ENCODE data around the gene MYH14.
"Not testable (repeated sequence)": the region's sequence is repeated elsewhere in the genome, so short reads cannot be mapped to it uniquely, and the experiment has no call there.

Gene MYH14

GRCh38 chr19:50226536-50226935 lies 23.1 kb downstream of the MYH14 start:
- H3K4me3 Mint-ChIP-seq, result no peak overlapping the region
- no peaks in the 10 kb centered on the region for H3K4me1 Mint-ChIP-seq (ENCODE audit: low read depth)
- no peaks in the 10 kb centered on the region for H3K27me3 Mint-ChIP-seq (ENCODE audit: low read depth)
- no peaks in the 10 kb centered on the region for H3K36me3 Mint-ChIP-seq (ENCODE audit: low read depth)
- H3K27ac Mint-ChIP-seq, result no peak overlapping the region
- H3K9me3 Mint-ChIP-seq, result peaks cover 9% of the 10 kb centered on the region

GRCh38 chr19:50228153-50228552 lies 24.7 kb downstream of the MYH14 start:
- not testable (repeated sequence) for H3K27ac Mint-ChIP-seq; H3K27me3 Mint-ChIP-seq (ENCODE audit: low read depth)

GRCh38 chr19:50230379-50231351 lies 27.2 kb downstream of the MYH14 start:
- no peaks in the 10 kb centered on the region for H3K4me1 Mint-ChIP-seq (ENCODE audit: low read depth)
- no peak overlapping the region for H3K27ac Mint-ChIP-seq
- no peaks in the 10 kb centered on the region for H3K9me3 Mint-ChIP-seq
- H3K36me3 Mint-ChIP-seq (ENCODE audit: low read depth), result no peaks in the 10 kb centered on the region
- H3K27me3 Mint-ChIP-seq (ENCODE audit: low read depth), result no peaks in the 10 kb centered on the region
- H3K4me3 Mint-ChIP-seq, result no peak overlapping the region

More at GRCh38 chr19:50228153-50228552, 24.7 kb downstream of the MYH14 start:
- H3K36me3 Mint-ChIP-seq (ENCODE audit: low read depth); H3K4me1 Mint-ChIP-seq (ENCODE audit: low read depth); H3K4me3 Mint-ChIP-seq; H3K9me3 Mint-ChIP-seq: not testable (repeated sequence)

GRCh38 chr19:50231417-50231816 lies 28.0 kb downstream of the MYH14 start:
- not testable (repeated sequence) for H3K27ac Mint-ChIP-seq; H3K36me3 Mint-ChIP-seq (ENCODE audit: low read depth); H3K27me3 Mint-ChIP-seq (ENCODE audit: low read depth); H3K4me1 Mint-ChIP-seq (ENCODE audit: low read depth); H3K9me3 Mint-ChIP-seq; H3K4me3 Mint-ChIP-seq

- Mint-ChIP-seq H3K9me3 (no peaks in the 10 kb centered on the region), H3K4me3 (no peak overlapping the region), H3K4me1 (ENCODE audit: low read depth) (no peaks in the 10 kb centered on the region), H3K27me3 (ENCODE audit: low read depth) (no peaks in the 10 kb centered on the region), H3K27ac (no peak overlapping the region), H3K36me3 (ENCODE audit: low read depth) (no peaks in the 10 kb centered on the region)
Measured at GRCh38 chr19:50231821-50232220, 28.4 kb downstream of the MYH14 start.

- no peaks in the 10 kb centered on the region for H3K9me3 Mint-ChIP-seq
- H3K4me3 Mint-ChIP-seq, result no peak overlapping the region
- H3K4me1 Mint-ChIP-seq (ENCODE audit: low read depth), result no peaks in the 10 kb centered on the region
- no peak overlapping the region for H3K27ac Mint-ChIP-seq
- no peaks in the 10 kb centered on the region for H3K27me3 Mint-ChIP-seq (ENCODE audit: low read depth)
- H3K36me3 Mint-ChIP-seq (ENCODE audit: low read depth), result no peaks in the 10 kb centered on the region
Measured at GRCh38 chr19:50232600-50232999, 29.2 kb downstream of the MYH14 start.

- Mint-ChIP-seq H3K4me3 (no peak overlapping the region), H3K4me1 (ENCODE audit: low read depth) (no peaks in the 10 kb centered on the region), H3K36me3 (ENCODE audit: low read depth) (no peaks in the 10 kb centered on the region), H3K9me3 (no peaks in the 10 kb centered on the region), H3K27ac (no peak overlapping the region), H3K27me3 (ENCODE audit: low read depth) (no peaks in the 10 kb centered on the region)
Measured at GRCh38 chr19:50233308-50233910, 30.0 kb downstream of the MYH14 start.

- H3K27ac Mint-ChIP-seq; H3K27me3 Mint-ChIP-seq (ENCODE audit: low read depth); H3K36me3 Mint-ChIP-seq (ENCODE audit: low read depth); H3K4me3 Mint-ChIP-seq; H3K9me3 Mint-ChIP-seq; H3K4me1 Mint-ChIP-seq (ENCODE audit: low read depth): not testable (repeated sequence)
Measured at GRCh38 chr19:50237493-50237892, 34.1 kb downstream of the MYH14 start.

- Mint-ChIP-seq H3K36me3 (ENCODE audit: low read depth) (no peaks in the 10 kb centered on the region), H3K4me3 (no peak overlapping the region), H3K27ac (no peak overlapping the region), H3K9me3 (no peaks in the 10 kb centered on the region), H3K27me3 (ENCODE audit: low read depth) (no peaks in the 10 kb centered on the region), H3K4me1 (ENCODE audit: low read depth) (no peaks in the 10 kb centered on the region)
Measured at GRCh38 chr19:50238043-50238442, 34.6 kb downstream of the MYH14 start.

- H3K27ac Mint-ChIP-seq, result no peak overlapping the region
Measured at GRCh38 chr19:50239921-50240590, 36.6 kb downstream of the MYH14 start.

GRCh38 chr19:50242581-50242980 lies 39.2 kb downstream of the MYH14 start:
- H3K4me3 Mint-ChIP-seq, result no peak overlapping the region
- no peaks in the 10 kb centered on the region for H3K36me3 Mint-ChIP-seq (ENCODE audit: low read depth)
- H3K27ac Mint-ChIP-seq, result no peak overlapping the region
- no peaks in the 10 kb centered on the region for H3K9me3 Mint-ChIP-seq
- no peaks in the 10 kb centered on the region for H3K27me3 Mint-ChIP-seq (ENCODE audit: low read depth)
- H3K4me1 Mint-ChIP-seq (ENCODE audit: low read depth), result no peaks in the 10 kb centered on the region

More at GRCh38 chr19:50239921-50240590, 36.6 kb downstream of the MYH14 start:
- Mint-ChIP-seq H3K27me3 (ENCODE audit: low read depth) (no peaks in the 10 kb centered on the region), H3K36me3 (ENCODE audit: low read depth) (no peaks in the 10 kb centered on the region), H3K4me1 (ENCODE audit: low read depth) (no peaks in the 10 kb centered on the region), H3K4me3 (no peak overlapping the region), H3K9me3 (no peaks in the 10 kb centered on the region)

GRCh38 chr19:50244695-50245094 lies 41.3 kb downstream of the MYH14 start:
- Mint-ChIP-seq H3K27ac (no peak overlapping the region), H3K36me3 (ENCODE audit: low read depth) (no peaks in the 10 kb centered on the region), H3K4me1 (ENCODE audit: low read depth) (no peaks in the 10 kb centered on the region), H3K4me3 (no peak overlapping the region), H3K9me3 (no peaks in the 10 kb centered on the region), H3K27me3 (ENCODE audit: low read depth) (no peaks in the 10 kb centered on the region)

- Mint-ChIP-seq H3K27me3 (ENCODE audit: low read depth) (no peaks in the 10 kb centered on the region), H3K4me3 (no peak overlapping the region), H3K27ac (no peak overlapping the region), H3K9me3 (peaks cover 13% of the 10 kb centered on the region), H3K4me1 (ENCODE audit: low read depth) (no peaks in the 10 kb centered on the region), H3K36me3 (ENCODE audit: low read depth) (no peaks in the 10 kb centered on the region)
Measured at GRCh38 chr19:50248413-50248812, 45.0 kb downstream of the MYH14 start.

- Mint-ChIP-seq H3K27me3 (ENCODE audit: low read depth) (no peaks in the 10 kb centered on the region), H3K9me3 (peaks cover 15% of the 10 kb centered on the region), H3K4me3 (no peak overlapping the region), H3K36me3 (ENCODE audit: low read depth) (no peaks in the 10 kb centered on the region), H3K27ac (no peak overlapping the region), H3K4me1 (ENCODE audit: low read depth) (no peaks in the 10 kb centered on the region)
Measured at GRCh38 chr19:50248826-50249225, 45.4 kb downstream of the MYH14 start.

- H3K27ac Mint-ChIP-seq, result no peak overlapping the region
- H3K4me3 Mint-ChIP-seq, result no peak overlapping the region
- H3K27me3 Mint-ChIP-seq (ENCODE audit: low read depth), result no peaks in the 10 kb centered on the region
- peaks cover 22% of the 10 kb centered on the region for H3K9me3 Mint-ChIP-seq
- H3K36me3 Mint-ChIP-seq (ENCODE audit: low read depth), result no peaks in the 10 kb centered on the region
- H3K4me1 Mint-ChIP-seq (ENCODE audit: low read depth), result no peaks in the 10 kb centered on the region
Measured at GRCh38 chr19:50249636-50250035, 46.2 kb downstream of the MYH14 start.
